Stimulated activated CD8-positive, alpha-beta memory T cell treated with anti-CD3 and anti-CD28 coated beads, Interleukin-15, amount 100 ng/mL, for 4 hours (primary cell): ENCODE measurements around the gene ZDHHC20.

Source experiments
- DNase-seq, 2 donors: peaks; one replicate each; pipeline ENCODE4 v3.0.0-alpha.2; 2020; ENCODE audit warnings: low read depth in 2 of 2

ZDHHC20 gene

GRCh38 chr13:21326155-21327031 is 132.7 kb downstream of the ZDHHC20 start:
- no peak for DNase-seq

- DNase-seq = no peak
Observed at GRCh38 chr13:21324803-21325202, 134.3 kb downstream of the ZDHHC20 start.

GRCh38 chr13:21322988-21323387 is 136.1 kb downstream of the ZDHHC20 start:
- DNase-seq = no peak
